CD8-positive, alpha-beta memory T cell (primary cell): ENCODE results near the gene TNFAIP3. TPM values are rescaled to one million over a fixed set of nuclear protein-coding genes. Genes with fewer than 3 reads are reported as not detected.

Experiments used
- CTCF ChIA-PET: fragments of 350-600 bp; sonication (Branson Sonifier 250); formaldehyde crosslinking; loops from one replicate; lab custom pipeline; 2021; ENCODE audit warnings: antibody characterized with exemption; lab: Charles Lee
- POLR2A ChIA-PET: fragments of 350-600 bp; sonication (Branson Sonifier 250); formaldehyde crosslinking; loops from one replicate; lab custom pipeline; 2021; ENCODE audit warnings: antibody characterized with exemption; lab: Charles Lee
- DNase-seq, 5 donors: peaks; one replicate each; pipeline versions ENCODE4 v3.0.0 to v3.0.0-alpha.2; 2020 to 2022; ENCODE audit warnings: mixed read lengths in 1 of 5
- H3K27ac ChIP-seq: one replicate; pipeline ENCODE4 v1.7.0; 2013; ENCODE audit warnings: low read depth, mild to moderate bottlenecking, low read length, moderate library complexity
- H3K27me3 ChIP-seq: 2 replicates; pipeline ENCODE4 v1.7.0; 2013; ENCODE audit warnings: low read length, mild to moderate bottlenecking; ENCODE audit not compliant: insufficient read depth, poor library complexity, severe bottlenecking
- H3K36me3 ChIP-seq: 2 replicates; pipeline ENCODE4 v1.7.0; 2013; ENCODE audit warnings: mild to moderate bottlenecking, low read length, moderate library complexity; ENCODE audit not compliant: insufficient read depth
- H3K4me1 ChIP-seq: 2 replicates; pipeline ENCODE4 v1.7.0; 2013; ENCODE audit warnings: mild to moderate bottlenecking, low read length, moderate library complexity; ENCODE audit not compliant: insufficient read depth
- H3K4me3 ChIP-seq: 2 replicates; pipeline ENCODE4 v1.7.0; 2013; ENCODE audit warnings: mild to moderate bottlenecking, low read length
- H3K9me3 ChIP-seq: 2 replicates; pipeline ENCODE4 v1.7.0; 2013; ENCODE audit warnings: mild to moderate bottlenecking, low read length
- H3K27ac Mint-ChIP-seq, 8 donors: one replicate each; pipeline ENCODE4 v1.8.0; 2020 to 2021; ENCODE audit warnings: mixed read lengths in 8 of 8, mild to moderate bottlenecking in 6 of 8, inconsistent platforms in 3 of 8, moderate library complexity in 3 of 8
- H3K27me3 Mint-ChIP-seq, 2 donors: one replicate each; pipeline ENCODE4 v1.8.0; 2020 to 2021; ENCODE audit warnings: mixed read lengths in 2 of 2, mild to moderate bottlenecking in 1 of 2, moderate library complexity in 1 of 2
- H3K36me3 Mint-ChIP-seq, 3 donors: one replicate each; pipeline ENCODE4 v1.8.0; 2020 to 2021; ENCODE audit warnings: mixed read lengths in 3 of 3, inconsistent platforms in 1 of 3, mild to moderate bottlenecking in 1 of 3
- H3K4me1 Mint-ChIP-seq, 3 donors: one replicate each; pipeline ENCODE4 v1.8.0; 2020 to 2021; ENCODE audit warnings: mixed read lengths in 3 of 3, inconsistent platforms in 1 of 3, mild to moderate bottlenecking in 1 of 3
- H3K4me3 Mint-ChIP-seq, 7 donors: one replicate each; pipeline ENCODE4 v1.8.0; 2020 to 2021; ENCODE audit warnings: mixed read lengths in 7 of 7, mild to moderate bottlenecking in 6 of 7, moderate library complexity in 4 of 7, inconsistent platforms in 2 of 7
- H3K9me3 Mint-ChIP-seq, 5 donors: one replicate each; pipeline ENCODE4 v1.8.0; 2020 to 2022; ENCODE audit warnings: mixed read lengths in 5 of 5, mild to moderate bottlenecking in 3 of 5, moderate library complexity in 2 of 5, inconsistent platforms in 1 of 5
- polyA plus RNA-seq: library from polyadenylated mRNA; unstranded; fragments of 300-500 nt; fragmentation: Illumina TruSeq; gene quantifications from one replicate; pipeline ENCODE4 v1.2.3, GENCODE V29; 2021
- total RNA-seq, 2 experiments: library from RNA; stranded (reverse); gene quantifications; one replicate each; pipeline ENCODE4 v1.2.3, GENCODE V29; 2021

Gene TNFAIP3
- total and polyA plus RNA-seq, 3 experiments from 2014 or later = 127 to 298 (median 267) TPM

- peaks cover 32 to 55% (median 43%) of the 10 kb centered on the region in 3 donors for H3K4me1 Mint-ChIP-seq
- peaks cover 0 to 2% (median 0%) of the 10 kb centered on the region in 5 donors for H3K9me3 Mint-ChIP-seq
- peaks cover 13 to 50% (median 13%) of the 10 kb centered on the region in 3 donors for H3K36me3 Mint-ChIP-seq
- Histone ChIP-seq H3K4me1 (peaks cover 38% of the 10 kb centered on the region), H3K27ac (peak overlapping the region; percentile 91), H3K9me3 (no peaks in the 10 kb centered on the region), H3K36me3 (no peaks in the 10 kb centered on the region), H3K27me3 (no peaks in the 10 kb centered on the region), H3K4me3 (peak overlapping the region; percentile 71)
- peak overlapping the region; percentile 87 to 97 (median 93) for H3K4me3 Mint-ChIP-seq
- ChIA-PET POLR2A (interaction anchor here (0.5 to 4.7 kb wide), 10 partner anchors 8 to 158 kb away, joined by 3 to 25 read pairs (median 8); no protein-coding TSS in a partner anchor), CTCF (interaction anchor here (1.0 to 7.3 kb wide), 25 partner anchors 8 to 242 kb away, joined by 3 to 85 read pairs (median 7); no protein-coding TSS in a partner anchor)
- no peak for DNase-seq
- peak overlapping the region; percentile 86 to 99 (median 97) for H3K27ac Mint-ChIP-seq
- peaks cover 0 to 7% of the 10 kb centered on the region in 2 donors for H3K27me3 Mint-ChIP-seq
These were observed 702 bp upstream of the TNFAIP3 start for GRCh38 chr6:137866200-137866913.

GRCh38 chr6:137867685-137868509 lies 838 bp downstream of the TNFAIP3 start:
- DNase-seq = peak in 3 of 5 donors; percentile 59 to 74 (median 69)
- peak overlapping the region; percentile 98 for H3K4me3 ChIP-seq
- CTCF ChIA-PET = interaction anchor here (0.6 to 7.3 kb wide), 36 partner anchors 8 to 241 kb away, joined by 3 to 85 read pairs (median 6); no protein-coding TSS in a partner anchor
- H3K27ac Mint-ChIP-seq = peak overlapping the region; percentile 86 to 99 (median 98)
- H3K9me3 Mint-ChIP-seq = peaks cover 0 to 2% (median 0%) of the 10 kb centered on the region in 5 donors
- POLR2A ChIA-PET = interaction anchor here (0.5 to 4.7 kb wide), 16 partner anchors 9 to 1578 kb away, joined by 3 to 25 read pairs (median 5); partner anchors contain the start of gene BCLAF1
- H3K36me3 Mint-ChIP-seq = peaks cover 24 to 63% (median 28%) of the 10 kb centered on the region in 3 donors
- H3K4me1 ChIP-seq = peaks cover 54% of the 10 kb centered on the region
- no peaks in the 10 kb centered on the region for H3K9me3 ChIP-seq
- peaks cover 0 to 7% of the 10 kb centered on the region in 2 donors for H3K27me3 Mint-ChIP-seq
- H3K27ac ChIP-seq = peak overlapping the region; percentile 97
- H3K36me3 ChIP-seq = peaks cover 11% of the 10 kb centered on the region
- no peaks in the 10 kb centered on the region for H3K27me3 ChIP-seq
- H3K4me3 Mint-ChIP-seq = peak overlapping the region; percentile 93 to 99 (median 94)
- peaks cover 40 to 68% (median 59%) of the 10 kb centered on the region in 3 donors for H3K4me1 Mint-ChIP-seq

- Mint-ChIP-seq H3K4me1 (peaks cover 50 to 79% (median 69%) of the 10 kb centered on the region in 3 donors), H3K27ac (peak overlapping the region; percentile 86 to 99 (median 98)), H3K9me3 (peaks cover 0 to 2% (median 0%) of the 10 kb centered on the region in 5 donors), H3K36me3 (peaks cover 29 to 74% (median 36%) of the 10 kb centered on the region in 3 donors), H3K4me3 (peak overlapping the region; percentile 93 to 99 (median 94)), H3K27me3 (peaks cover 0 to 7% of the 10 kb centered on the region in 2 donors)
- Histone ChIP-seq H3K27ac (peak overlapping the region; percentile 97), H3K27me3 (no peaks in the 10 kb centered on the region), H3K36me3 (peaks cover 16% of the 10 kb centered on the region), H3K4me3 (peak overlapping the region; percentile 98), H3K9me3 (no peaks in the 10 kb centered on the region), H3K4me1 (peaks cover 64% of the 10 kb centered on the region)
- POLR2A ChIA-PET = interaction anchor here (1.1 to 4.7 kb wide), 9 partner anchors 8 to 161 kb away, joined by 3 to 25 read pairs (median 10); no protein-coding TSS in a partner anchor
- CTCF ChIA-PET = interaction anchor here (1.0 to 7.3 kb wide), 13 partner anchors 10 to 240 kb away, joined by 3 to 85 read pairs (median 11); no protein-coding TSS in a partner anchor
- peak in 2 of 5 donors; percentile 28 to 46 for DNase-seq
These were observed 1.9 kb downstream of the TNFAIP3 start for GRCh38 chr6:137868721-137869548.

- Mint-ChIP-seq H3K27me3 (peaks cover 0 to 8% of the 10 kb centered on the region in 2 donors), H3K4me3 (peak overlapping the region; percentile 93 to 99 (median 94)), H3K27ac (peak overlapping the region; percentile 86 to 99 (median 98)), H3K4me1 (peaks cover 57 to 82% (median 76%) of the 10 kb centered on the region in 3 donors), H3K9me3 (peaks cover 0 to 2% (median 0%) of the 10 kb centered on the region in 5 donors), H3K36me3 (peaks cover 31 to 79% (median 36%) of the 10 kb centered on the region in 3 donors)
- Histone ChIP-seq H3K4me3 (peak overlapping the region; percentile 98), H3K9me3 (no peaks in the 10 kb centered on the region), H3K4me1 (peaks cover 71% of the 10 kb centered on the region), H3K27ac (peak overlapping the region; percentile 97), H3K36me3 (peaks cover 24% of the 10 kb centered on the region), H3K27me3 (no peaks in the 10 kb centered on the region)
- ChIA-PET CTCF (interaction anchor here (1.0 to 7.3 kb wide), 11 partner anchors 10 to 165 kb away, joined by 3 to 85 read pairs (median 4); no protein-coding TSS in a partner anchor), POLR2A (interaction anchor here (4.7 kb wide), 1 partner anchor 154 kb away, joined by 24 read pairs; no protein-coding TSS in a partner anchor)
- peak in 2 of 5 donors; percentile 32 to 40 for DNase-seq
These were observed 2.7 kb downstream of the TNFAIP3 start for GRCh38 chr6:137869549-137870307.

- H3K27me3 Mint-ChIP-seq = peaks cover 0 to 9% of the 10 kb centered on the region in 2 donors
- Histone ChIP-seq H3K4me1 (peaks cover 71% of the 10 kb centered on the region), H3K27ac (peak overlapping the region; percentile 97), H3K9me3 (no peaks in the 10 kb centered on the region), H3K4me3 (peak overlapping the region; percentile 98), H3K36me3 (peaks cover 29% of the 10 kb centered on the region), H3K27me3 (no peaks in the 10 kb centered on the region)
- CTCF ChIA-PET = interaction anchor here (1.0 to 7.3 kb wide), 12 partner anchors 9 to 166 kb away, joined by 3 to 85 read pairs (median 5); no protein-coding TSS in a partner anchor
- H3K9me3 Mint-ChIP-seq = peaks cover 0 to 2% (median 0%) of the 10 kb centered on the region in 5 donors
- POLR2A ChIA-PET = interaction anchor here (1.2 to 4.7 kb wide), 2 partner anchors 12 to 154 kb away, joined by 3 to 24 read pairs; no protein-coding TSS in a partner anchor
- peak in 1 of 5 donors; percentile 30 for DNase-seq
- peaks cover 36 to 85% (median 41%) of the 10 kb centered on the region in 3 donors for H3K36me3 Mint-ChIP-seq
- H3K27ac Mint-ChIP-seq = peak overlapping the region; percentile 86 to 99 (median 98)
- peak overlapping the region; percentile 93 to 99 (median 94) for H3K4me3 Mint-ChIP-seq
- H3K4me1 Mint-ChIP-seq = peaks cover 57 to 82% (median 81%) of the 10 kb centered on the region in 3 donors
These were observed 3.2 kb downstream of the TNFAIP3 start for GRCh38 chr6:137870308-137870644.

GRCh38 chr6:137870744-137871247 lies 3.7 kb downstream of the TNFAIP3 start:
- Mint-ChIP-seq H3K9me3 (peaks cover 0 to 5% (median 0%) of the 10 kb centered on the region in 5 donors), H3K4me1 (peaks cover 57 to 84% (median 82%) of the 10 kb centered on the region in 3 donors), H3K36me3 (peaks cover 40 to 90% (median 47%) of the 10 kb centered on the region in 3 donors), H3K27ac (peak overlapping the region; percentile 86 to 99 (median 98)), H3K4me3 (peak overlapping the region; percentile 93 to 99 (median 94)), H3K27me3 (peaks cover 0 to 12% of the 10 kb centered on the region in 2 donors)
- ChIA-PET POLR2A (interaction anchor here (1.0 to 4.7 kb wide), 3 partner anchors 10 to 155 kb away, joined by 3 to 24 read pairs (median 4); no protein-coding TSS in a partner anchor), CTCF (interaction anchor here (0.6 to 7.3 kb wide), 16 partner anchors 9 to 166 kb away, joined by 3 to 85 read pairs (median 4); no protein-coding TSS in a partner anchor)
- DNase-seq = peak in 4 of 5 donors; percentile 53 to 68 (median 64)
- Histone ChIP-seq H3K27ac (peak overlapping the region; percentile 97), H3K4me3 (peak overlapping the region; percentile 98), H3K27me3 (no peaks in the 10 kb centered on the region), H3K4me1 (peaks cover 65% of the 10 kb centered on the region), H3K9me3 (no peaks in the 10 kb centered on the region), H3K36me3 (peaks cover 35% of the 10 kb centered on the region)
